ENCODE results near the gene EIF3K.

EIF3K gene

DNA sequence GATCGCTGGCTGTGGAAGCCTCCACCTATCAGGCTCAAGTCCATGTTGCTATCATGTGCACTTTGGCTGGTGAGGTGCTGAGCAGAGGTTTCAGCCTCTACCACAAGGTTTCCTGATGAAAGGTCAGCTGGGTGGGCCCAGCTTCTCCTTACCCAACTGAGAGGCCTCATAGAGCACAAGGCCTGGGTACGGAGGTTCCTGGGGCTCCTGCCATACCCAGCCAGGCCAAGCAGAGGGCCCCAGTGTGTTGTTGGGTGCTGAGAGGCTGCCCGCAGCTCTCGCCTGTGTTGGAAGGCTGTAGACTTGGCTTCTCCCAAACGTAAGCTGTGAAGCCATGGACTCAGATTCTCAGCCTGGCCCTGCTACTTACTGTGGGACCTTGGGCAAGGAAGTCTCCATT lies 56.6 kb downstream of the EIF3K start:
- no peaks in the 10 kb centered on the region for H3K9me3 ChIP-seq (ENCODE audit: control insufficient read depth, insufficient read depth, low read depth, low read length)
- CTCF ChIA-PET: interaction anchor here (0.6 kb wide), 1 partner anchor 19 kb away, joined by 3 read pairs; no protein-coding TSS in a partner anchor
- TF ChIP-seq, protein P1, sequence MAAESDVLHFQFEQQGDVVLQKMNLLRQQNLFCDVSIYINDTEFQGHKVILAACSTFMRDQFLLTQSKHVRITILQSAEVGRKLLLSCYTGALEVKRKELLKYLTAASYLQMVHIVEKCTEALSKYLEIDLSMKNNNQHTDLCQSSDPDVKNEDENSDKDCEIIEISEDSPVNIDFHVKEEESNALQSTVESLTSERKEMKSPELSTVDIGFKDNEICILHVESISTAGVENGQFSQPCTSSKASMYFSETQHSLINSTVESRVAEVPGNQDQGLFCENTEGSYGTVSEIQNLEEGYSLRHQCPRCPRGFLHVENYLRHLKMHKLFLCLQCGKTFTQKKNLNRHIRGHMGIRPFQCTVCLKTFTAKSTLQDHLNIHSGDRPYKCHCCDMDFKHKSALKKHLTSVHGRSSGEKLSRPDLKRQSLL (tag by site-specific recombination; IDR thresholded peaks at IDR 0.05): no peak
- TF ChIP-seq, protein P2, sequence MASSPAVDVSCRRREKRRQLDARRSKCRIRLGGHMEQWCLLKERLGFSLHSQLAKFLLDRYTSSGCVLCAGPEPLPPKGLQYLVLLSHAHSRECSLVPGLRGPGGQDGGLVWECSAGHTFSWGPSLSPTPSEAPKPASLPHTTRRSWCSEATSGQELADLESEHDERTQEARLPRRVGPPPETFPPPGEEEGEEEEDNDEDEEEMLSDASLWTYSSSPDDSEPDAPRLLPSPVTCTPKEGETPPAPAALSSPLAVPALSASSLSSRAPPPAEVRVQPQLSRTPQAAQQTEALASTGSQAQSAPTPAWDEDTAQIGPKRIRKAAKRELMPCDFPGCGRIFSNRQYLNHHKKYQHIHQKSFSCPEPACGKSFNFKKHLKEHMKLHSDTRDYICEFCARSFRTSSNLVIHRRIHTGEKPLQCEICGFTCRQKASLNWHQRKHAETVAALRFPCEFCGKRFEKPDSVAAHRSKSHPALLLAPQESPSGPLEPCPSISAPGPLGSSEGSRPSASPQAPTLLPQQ (tag by site-specific recombination; IDR thresholded peaks at IDR 0.05): peak; percentile 67
- POLR2A ChIA-PET: no interaction called here
- peak overlapping the region; percentile 42; the same call in 1 of the 2 replicates for H3K27ac ChIP-seq (ENCODE audit: extremely low read depth, low read depth, low read length)
- H3K4me1 ChIP-seq (ENCODE audit: control insufficient read depth, insufficient read depth, low read length): peaks cover 14% of the 10 kb centered on the region
- peaks cover 10 to 31% of the 10 kb centered on the region in 2 experiments; a peak in 2 of 3 replicates for H3K36me3 ChIP-seq (ENCODE audit: control insufficient read depth in 2 of 2, insufficient read depth in 1 of 2, low read length in 2 of 2)
- no peak overlapping the region for H3K4me3 ChIP-seq (ENCODE audit: low read depth, low read length)

DNA sequence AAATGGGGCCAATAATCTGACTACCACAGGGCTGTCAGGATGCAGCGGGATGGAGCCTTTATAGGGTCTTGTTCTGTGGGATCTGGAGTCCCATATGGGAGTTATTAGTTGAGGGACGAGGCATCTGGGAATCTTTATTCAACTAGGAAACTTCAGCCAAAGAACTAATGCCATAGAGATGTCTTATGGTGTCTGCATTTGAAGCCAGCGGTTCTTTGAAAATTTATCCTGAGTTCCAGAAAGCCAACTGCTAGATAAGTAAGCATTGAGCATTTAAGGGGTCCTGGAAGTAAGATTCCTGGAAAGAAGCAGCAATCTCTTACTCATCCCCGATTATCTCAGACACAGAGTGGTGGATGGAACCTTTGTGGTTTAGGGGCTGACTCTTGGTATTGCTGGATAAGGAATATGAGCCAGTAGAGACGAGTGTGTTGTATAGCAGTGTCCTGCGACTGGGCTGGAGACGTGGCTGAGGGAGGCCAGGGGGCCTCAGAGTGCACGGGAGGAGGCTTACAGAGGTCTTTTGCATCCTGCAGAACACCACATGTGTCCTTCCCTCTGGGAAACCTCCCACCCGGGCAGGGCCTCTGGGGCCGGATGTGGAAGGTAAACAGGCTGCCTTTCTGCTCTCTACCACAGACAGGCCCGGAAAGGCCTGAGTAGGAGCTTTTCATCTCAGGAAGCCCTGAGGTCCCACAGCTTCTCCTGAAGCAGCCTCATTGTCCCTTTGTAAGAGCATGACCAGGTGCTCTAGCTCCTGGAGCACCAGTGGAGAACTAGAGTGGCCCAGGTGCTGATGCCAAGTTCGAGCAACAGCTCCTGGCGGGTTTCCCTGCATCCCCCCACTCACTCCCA lies 57.3 kb downstream of the EIF3K start:
- TF ChIP-seq, protein P3, sequence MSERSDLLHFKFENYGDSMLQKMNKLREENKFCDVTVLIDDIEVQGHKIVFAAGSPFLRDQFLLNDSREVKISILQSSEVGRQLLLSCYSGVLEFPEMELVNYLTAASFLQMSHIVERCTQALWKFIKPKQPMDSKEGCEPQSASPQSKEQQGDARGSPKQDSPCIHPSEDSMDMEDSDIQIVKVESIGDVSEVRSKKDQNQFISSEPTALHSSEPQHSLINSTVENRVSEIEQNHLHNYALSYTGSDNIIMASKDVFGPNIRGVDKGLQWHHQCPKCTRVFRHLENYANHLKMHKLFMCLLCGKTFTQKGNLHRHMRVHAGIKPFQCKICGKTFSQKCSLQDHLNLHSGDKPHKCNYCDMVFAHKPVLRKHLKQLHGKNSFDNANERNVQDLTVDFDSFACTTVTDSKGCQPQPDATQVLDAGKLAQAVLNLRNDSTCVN (tag by site-specific recombination; optimal IDR thresholded peaks at IDR 0.05): peak; percentile 7
- TF ChIP-seq ZNF416 (tag by site-specific recombination; IDR thresholded peaks at IDR 0.05) (no peak), MYNN (tag by site-specific recombination; IDR thresholded peaks at IDR 0.05; ENCODE audit: borderline replicate concordance) (no peak), ZNF394 (tag by site-specific recombination; IDR thresholded peaks at IDR 0.05; ENCODE audit: borderline replicate concordance) (peak; percentile 55; the same call in 1 of the 2 replicates), ZXDB (tag by site-specific recombination; IDR thresholded peaks at IDR 0.05) (no peak), ZNF600 (tag by site-specific recombination; IDR thresholded peaks at IDR 0.05) (peak; percentile 34; the same call in 1 of the 2 replicates), ZNF354C (tag by site-specific recombination; IDR thresholded peaks at IDR 0.05; ENCODE audit: borderline replicate concordance, low read depth) (no peak), ZIC2 (tag by site-specific recombination; IDR thresholded peaks at IDR 0.05) (peak; percentile 96), KLF1 (tag by site-specific recombination; IDR thresholded peaks at IDR 0.05) (no peak)
- TF ChIP-seq, protein P4, sequence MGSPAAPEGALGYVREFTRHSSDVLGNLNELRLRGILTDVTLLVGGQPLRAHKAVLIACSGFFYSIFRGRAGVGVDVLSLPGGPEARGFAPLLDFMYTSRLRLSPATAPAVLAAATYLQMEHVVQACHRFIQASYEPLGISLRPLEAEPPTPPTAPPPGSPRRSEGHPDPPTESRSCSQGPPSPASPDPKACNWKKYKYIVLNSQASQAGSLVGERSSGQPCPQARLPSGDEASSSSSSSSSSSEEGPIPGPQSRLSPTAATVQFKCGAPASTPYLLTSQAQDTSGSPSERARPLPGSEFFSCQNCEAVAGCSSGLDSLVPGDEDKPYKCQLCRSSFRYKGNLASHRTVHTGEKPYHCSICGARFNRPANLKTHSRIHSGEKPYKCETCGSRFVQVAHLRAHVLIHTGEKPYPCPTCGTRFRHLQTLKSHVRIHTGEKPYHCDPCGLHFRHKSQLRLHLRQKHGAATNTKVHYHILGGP (tag by site-specific recombination; IDR thresholded peaks at IDR 0.05): peak; percentile 82
- Histone ChIP-seq H3K4me1 (ENCODE audit: control insufficient read depth, insufficient read depth, low read length) (peaks cover 7% of the 10 kb centered on the region), H3K27ac (ENCODE audit: extremely low read depth, low read depth, low read length) (peak overlapping the region; percentile 11; the same call in 1 of the 2 replicates), H3K9me3 (ENCODE audit: control insufficient read depth, insufficient read depth, low read depth, low read length) (no peaks in the 10 kb centered on the region), H3K4me3 (ENCODE audit: low read depth, low read length) (no peak overlapping the region), H3K36me3 (ENCODE audit: control insufficient read depth in 2 of 2, insufficient read depth in 1 of 2, low read length in 2 of 2) (peaks cover 10 to 31% of the 10 kb centered on the region in 2 experiments; a peak in 2 of 3 replicates)
- CTCF ChIA-PET: interaction anchor here (0.6 kb wide), 1 partner anchor 278 kb away, joined by 3 read pairs; no protein-coding TSS in a partner anchor
- POLR2A ChIA-PET: no interaction called here

Measured in HEK293 (cell line).